Measurements from ENCODE around the gene CDC42EP5. TPM values are rescaled to one million over a fixed set of nuclear protein-coding genes. Genes with fewer than 3 reads are reported as not detected.

CDC42EP5 gene
- total and polyA plus RNA-seq, 10 of the 15 experiments (the other 5 are each of a cell fraction or from before 2014, with no cell fraction given) = 0.42 to 1.8 (median 1.4) TPM; not detected in 6

DNA sequence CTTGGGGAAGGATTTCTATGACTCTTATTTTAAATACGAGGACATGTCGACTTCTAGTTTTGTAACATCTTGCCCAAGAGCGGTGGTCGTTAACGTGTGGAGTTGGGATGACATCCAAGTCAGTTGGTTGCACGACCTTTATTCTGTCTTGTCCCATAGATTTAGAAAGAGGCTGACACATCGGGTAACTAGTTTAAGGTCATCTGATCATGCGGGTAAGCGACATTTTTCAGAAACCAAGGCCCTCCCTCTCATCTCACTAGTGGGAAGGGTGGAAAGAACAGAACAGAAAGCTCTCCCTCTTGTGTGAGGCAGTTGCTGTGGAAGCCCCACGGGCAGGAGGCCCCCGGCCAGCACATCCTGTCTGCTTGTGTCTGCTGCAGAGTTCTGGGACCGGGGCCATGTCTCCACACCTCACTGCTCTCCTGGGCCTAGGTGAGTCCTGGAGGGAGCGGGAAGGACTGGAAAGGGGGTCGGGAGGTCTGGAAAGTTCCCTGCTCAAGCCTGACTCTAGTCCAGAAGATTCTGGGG lies 29.5 kb upstream of the CDC42EP5 start, which contains the start of gene LAIR2:
LAIR2 (plus strand) TSS at position 314 of the 531 bp plus-strand sequence; CDS start at position 402, 88 bp downstream.
- no peak within 1 kb of the TSS; the same call in 1 of the 2 replicates for H2AFZ ChIP-seq (ENCODE audit: control insufficient read depth, low read depth, low read length)
- no peaks in the 10 kb centered on the region for H3K27me3 ChIP-seq (replicated peaks in 1 of 2; ENCODE audit: control insufficient read depth in 2 of 2, insufficient read depth in 2 of 2, low read length in 1 of 2)
- BruUV-seq (replicated peaks) = no TSS peak
- H3K9me3 ChIP-seq (replicated peaks; ENCODE audit: control insufficient read depth, insufficient read depth, low read length) = no peaks in the 10 kb centered on the region; the same call in 2 of the 3 replicates
- ChIA-PET RAD21 (ENCODE audit: unreplicated experiment) (no interaction called here), CTCF (no interaction called here), SMC1A (ENCODE audit: uncharacterized antibody, unreplicated experiment) (no interaction called here), POLR2A (no interaction called here)
- no peaks in the 10 kb centered on the region for H4K20me1 ChIP-seq (ENCODE audit: control insufficient read depth, insufficient read depth)
- TF ChIP-seq, protein P1, sequence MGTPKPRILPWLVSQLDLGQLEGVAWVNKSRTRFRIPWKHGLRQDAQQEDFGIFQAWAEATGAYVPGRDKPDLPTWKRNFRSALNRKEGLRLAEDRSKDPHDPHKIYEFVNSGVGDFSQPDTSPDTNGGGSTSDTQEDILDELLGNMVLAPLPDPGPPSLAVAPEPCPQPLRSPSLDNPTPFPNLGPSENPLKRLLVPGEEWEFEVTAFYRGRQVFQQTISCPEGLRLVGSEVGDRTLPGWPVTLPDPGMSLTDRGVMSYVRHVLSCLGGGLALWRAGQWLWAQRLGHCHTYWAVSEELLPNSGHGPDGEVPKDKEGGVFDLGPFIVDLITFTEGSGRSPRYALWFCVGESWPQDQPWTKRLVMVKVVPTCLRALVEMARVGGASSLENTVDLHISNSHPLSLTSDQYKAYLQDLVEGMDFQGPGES (IDR thresholded peaks at IDR 0.05) = no peak
- TF ChIP-seq SUZ12 (IDR thresholded peaks at IDR 0.05; ENCODE audit: unreplicated experiment) = no peak
- no peak for TF ChIP-seq TCF12 (IDR thresholded peaks at IDR 0.05; ENCODE audit: low read depth, low read length)
- TF ChIP-seq NR2F1 (conservative IDR thresholded peaks at IDR 0.05) = no peak
- TF ChIP-seq, protein P2, sequence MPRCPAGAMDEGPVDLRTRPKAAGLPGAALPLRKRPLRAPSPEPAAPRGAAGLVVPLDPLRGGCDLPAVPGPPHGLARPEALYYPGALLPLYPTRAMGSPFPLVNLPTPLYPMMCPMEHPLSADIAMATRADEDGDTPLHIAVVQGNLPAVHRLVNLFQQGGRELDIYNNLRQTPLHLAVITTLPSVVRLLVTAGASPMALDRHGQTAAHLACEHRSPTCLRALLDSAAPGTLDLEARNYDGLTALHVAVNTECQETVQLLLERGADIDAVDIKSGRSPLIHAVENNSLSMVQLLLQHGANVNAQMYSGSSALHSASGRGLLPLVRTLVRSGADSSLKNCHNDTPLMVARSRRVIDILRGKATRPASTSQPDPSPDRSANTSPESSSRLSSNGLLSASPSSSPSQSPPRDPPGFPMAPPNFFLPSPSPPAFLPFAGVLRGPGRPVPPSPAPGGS (IDR thresholded peaks at IDR 0.05; ENCODE audit: borderline replicate concordance, insufficient read depth, low read depth, low read length, poor library complexity, severe bottlenecking) = no peak
- TF ChIP-seq EZH2 (IDR thresholded peaks at IDR 0.05; ENCODE audit: borderline replicate concordance, control insufficient read depth, low read depth, low read length) = no peak
- TF ChIP-seq SPI1 (IDR thresholded peaks at IDR 0.05; ENCODE audit: borderline replicate concordance, insufficient read depth, low read depth, low read length) = no peak
- TF ChIP-seq, protein P3, sequence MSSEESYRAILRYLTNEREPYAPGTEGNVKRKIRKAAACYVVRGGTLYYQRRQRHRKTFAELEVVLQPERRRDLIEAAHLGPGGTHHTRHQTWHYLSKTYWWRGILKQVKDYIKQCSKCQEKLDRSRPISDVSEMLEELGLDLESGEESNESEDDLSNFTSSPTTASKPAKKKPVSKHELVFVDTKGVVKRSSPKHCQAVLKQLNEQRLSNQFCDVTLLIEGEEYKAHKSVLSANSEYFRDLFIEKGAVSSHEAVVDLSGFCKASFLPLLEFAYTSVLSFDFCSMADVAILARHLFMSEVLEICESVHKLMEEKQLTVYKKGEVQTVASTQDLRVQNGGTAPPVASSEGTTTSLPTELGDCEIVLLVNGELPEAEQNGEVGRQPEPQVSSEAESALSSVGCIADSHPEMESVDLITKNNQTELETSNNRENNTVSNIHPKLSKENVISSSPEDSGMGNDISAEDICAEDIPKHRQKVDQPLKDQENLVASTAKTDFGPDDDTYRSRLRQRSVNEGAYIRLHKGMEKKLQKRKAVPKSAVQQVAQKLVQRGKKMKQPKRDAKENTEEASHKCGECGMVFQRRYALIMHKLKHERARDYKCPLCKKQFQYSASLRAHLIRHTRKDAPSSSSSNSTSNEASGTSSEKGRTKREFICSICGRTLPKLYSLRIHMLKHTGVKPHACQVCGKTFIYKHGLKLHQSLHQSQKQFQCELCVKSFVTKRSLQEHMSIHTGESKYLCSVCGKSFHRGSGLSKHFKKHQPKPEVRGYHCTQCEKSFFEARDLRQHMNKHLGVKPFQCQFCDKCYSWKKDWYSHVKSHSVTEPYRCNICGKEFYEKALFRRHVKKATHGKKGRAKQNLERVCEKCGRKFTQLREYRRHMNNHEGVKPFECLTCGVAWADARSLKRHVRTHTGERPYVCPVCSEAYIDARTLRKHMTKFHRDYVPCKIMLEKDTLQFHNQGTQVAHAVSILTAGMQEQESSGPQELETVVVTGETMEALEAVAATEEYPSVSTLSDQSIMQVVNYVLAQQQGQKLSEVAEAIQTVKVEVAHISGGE (CRISPR knock-in tag; IDR thresholded peaks at IDR 0.05) = no peak
- TF ChIP-seq, protein P4, sequence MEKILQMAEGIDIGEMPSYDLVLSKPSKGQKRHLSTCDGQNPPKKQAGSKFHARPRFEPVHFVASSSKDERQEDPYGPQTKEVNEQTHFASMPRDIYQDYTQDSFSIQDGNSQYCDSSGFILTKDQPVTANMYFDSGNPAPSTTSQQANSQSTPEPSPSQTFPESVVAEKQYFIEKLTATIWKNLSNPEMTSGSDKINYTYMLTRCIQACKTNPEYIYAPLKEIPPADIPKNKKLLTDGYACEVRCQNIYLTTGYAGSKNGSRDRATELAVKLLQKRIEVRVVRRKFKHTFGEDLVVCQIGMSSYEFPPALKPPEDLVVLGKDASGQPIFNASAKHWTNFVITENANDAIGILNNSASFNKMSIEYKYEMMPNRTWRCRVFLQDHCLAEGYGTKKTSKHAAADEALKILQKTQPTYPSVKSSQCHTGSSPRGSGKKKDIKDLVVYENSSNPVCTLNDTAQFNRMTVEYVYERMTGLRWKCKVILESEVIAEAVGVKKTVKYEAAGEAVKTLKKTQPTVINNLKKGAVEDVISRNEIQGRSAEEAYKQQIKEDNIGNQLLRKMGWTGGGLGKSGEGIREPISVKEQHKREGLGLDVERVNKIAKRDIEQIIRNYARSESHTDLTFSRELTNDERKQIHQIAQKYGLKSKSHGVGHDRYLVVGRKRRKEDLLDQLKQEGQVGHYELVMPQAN (conservative IDR thresholded peaks at IDR 0.05) = no peak
- ATAC-seq (peak; percentile 44), FAIRE-seq (no peak), DNase-seq (ENCODE audit: low read depth, low spot score) (no peak)
- no peaks in the 10 kb centered on the region for H3K36me3 ChIP-seq (ENCODE audit: control insufficient read depth in 2 of 2, insufficient read depth in 2 of 2, low read length in 1 of 2)
- H3K4me2 ChIP-seq (ENCODE audit: control insufficient read depth, insufficient read depth) = no peak within 1 kb of the TSS
- no peak within 1 kb of the TSS for H3K4me3 ChIP-seq
- no peaks in the 10 kb centered on the region for H3K79me2 ChIP-seq (ENCODE audit: control insufficient read depth, insufficient read depth, low read length)
- H3K9ac ChIP-seq (ENCODE audit: control insufficient read depth, insufficient read depth, low read length) = no peak within 1 kb of the TSS
- WGBS (ENCODE audit: insufficient coverage, insufficient replicate concordance, low lambda C conversion rate, missing lambda C conversion rate) = 35% methylated on average over 14 of the region's 14 CpGs
- H3K27ac ChIP-seq (ENCODE audit: control insufficient read depth, insufficient read depth) = no peak within 1 kb of the TSS
- intact Hi-C loops (cut with micrococcal nuclease; ENCODE audit: unreplicated experiment) (no loop called here), in situ Hi-C loops (cut with MboI) (no loop called here)
- H3K4me1 ChIP-seq (ENCODE audit: control insufficient read depth, insufficient read depth, low read length) = peaks cover 7% of the 10 kb centered on the region

All from GM12878 (cell line).